ENCODE measurements around the gene ISG15.

The ISG15 gene

GRCh38 chr1:1041092-1041523 lies 27.8 kb downstream of the ISG15 start:
- Histone ChIP-seq H3K9me3 (ENCODE audit: severe bottlenecking) (no peaks in the 10 kb centered on the region), H3K36me3 (ENCODE audit: low read depth) (peaks cover 51% of the 10 kb centered on the region), H3K27ac (ENCODE audit: poor library complexity, severe bottlenecking) (no peak overlapping the region), H3K4me3 (ENCODE audit: severe bottlenecking) (no peak overlapping the region), H3K27me3 (ENCODE audit: insufficient read depth, poor library complexity, severe bottlenecking) (no peaks in the 10 kb centered on the region), H3K4me1 (ENCODE audit: insufficient read depth, poor library complexity, severe bottlenecking) (no peaks in the 10 kb centered on the region)
- no peak for TF ChIP-seq CTCF (IDR thresholded peaks at IDR 0.05; ENCODE audit: poor library complexity, severe bottlenecking)
- DNase-seq (ENCODE audit: low spot score) (no peak), ATAC-seq (ENCODE audit: low read depth) (no peak)

- Histone ChIP-seq H3K4me1 (ENCODE audit: insufficient read depth, poor library complexity, severe bottlenecking) (no peaks in the 10 kb centered on the region), H3K4me3 (ENCODE audit: severe bottlenecking) (no peak overlapping the region), H3K27me3 (ENCODE audit: insufficient read depth, poor library complexity, severe bottlenecking) (no peaks in the 10 kb centered on the region), H3K27ac (ENCODE audit: poor library complexity, severe bottlenecking) (no peak overlapping the region), H3K9me3 (ENCODE audit: severe bottlenecking) (no peaks in the 10 kb centered on the region), H3K36me3 (ENCODE audit: low read depth) (peaks cover 55% of the 10 kb centered on the region)
- no peak for TF ChIP-seq CTCF (IDR thresholded peaks at IDR 0.05; ENCODE audit: poor library complexity, severe bottlenecking)
- no peak for ATAC-seq (ENCODE audit: low read depth)
- DNase-seq (ENCODE audit: low spot score) = no peak
Observed at GRCh38 chr1:1041873-1042272, 28.6 kb downstream of the ISG15 start.

- H3K36me3 ChIP-seq (ENCODE audit: low read depth) = peaks cover 61% of the 10 kb centered on the region
- H3K27me3 ChIP-seq (ENCODE audit: insufficient read depth, poor library complexity, severe bottlenecking) = no peaks in the 10 kb centered on the region
- DNase-seq (ENCODE audit: low spot score) (no peak), ATAC-seq (ENCODE audit: low read depth) (no peak)
- no peak overlapping the region for H3K27ac ChIP-seq (ENCODE audit: poor library complexity, severe bottlenecking)
- H3K9me3 ChIP-seq (ENCODE audit: severe bottlenecking) = no peaks in the 10 kb centered on the region
- no peak overlapping the region for H3K4me3 ChIP-seq (ENCODE audit: severe bottlenecking)
- no peak for TF ChIP-seq CTCF (IDR thresholded peaks at IDR 0.05; ENCODE audit: poor library complexity, severe bottlenecking)
- no peaks in the 10 kb centered on the region for H3K4me1 ChIP-seq (ENCODE audit: insufficient read depth, poor library complexity, severe bottlenecking)
Observed at GRCh38 chr1:1042835-1043234, 29.5 kb downstream of the ISG15 start.

GRCh38 chr1:1043411-1043810 lies 30.1 kb downstream of the ISG15 start:
- DNase-seq (ENCODE audit: low spot score) = no peak
- H3K9me3 ChIP-seq (ENCODE audit: severe bottlenecking) = no peaks in the 10 kb centered on the region
- ATAC-seq (ENCODE audit: low read depth) = no peak
- H3K27me3 ChIP-seq (ENCODE audit: insufficient read depth, poor library complexity, severe bottlenecking) = no peaks in the 10 kb centered on the region
- peaks cover 63% of the 10 kb centered on the region for H3K36me3 ChIP-seq (ENCODE audit: low read depth)
- H3K27ac ChIP-seq (ENCODE audit: poor library complexity, severe bottlenecking) = no peak overlapping the region
- no peak for TF ChIP-seq CTCF (IDR thresholded peaks at IDR 0.05; ENCODE audit: poor library complexity, severe bottlenecking)
- no peaks in the 10 kb centered on the region for H3K4me1 ChIP-seq (ENCODE audit: insufficient read depth, poor library complexity, severe bottlenecking)
- no peak overlapping the region for H3K4me3 ChIP-seq (ENCODE audit: severe bottlenecking)

- H3K4me3 ChIP-seq (ENCODE audit: severe bottlenecking) = no peak overlapping the region
- H3K4me1 ChIP-seq (ENCODE audit: insufficient read depth, poor library complexity, severe bottlenecking) = no peaks in the 10 kb centered on the region
- TF ChIP-seq CTCF (IDR thresholded peaks at IDR 0.05; ENCODE audit: poor library complexity, severe bottlenecking) = no peak
- H3K9me3 ChIP-seq (ENCODE audit: severe bottlenecking) = no peaks in the 10 kb centered on the region
- H3K36me3 ChIP-seq (ENCODE audit: low read depth) = peaks cover 63% of the 10 kb centered on the region
- no peak for ATAC-seq (ENCODE audit: low read depth)
- no peak for DNase-seq (ENCODE audit: low spot score)
- no peak overlapping the region for H3K27ac ChIP-seq (ENCODE audit: poor library complexity, severe bottlenecking)
- H3K27me3 ChIP-seq (ENCODE audit: insufficient read depth, poor library complexity, severe bottlenecking) = no peaks in the 10 kb centered on the region
Observed at GRCh38 chr1:1043921-1044320, 30.6 kb downstream of the ISG15 start.

Data from RWPE2 (cell line).